GM10847 (cell line): Measurements from ENCODE around the gene RPL7A.

Source experiments
- POLR2A ChIP-seq: IDR thresholded peaks from 2 replicates; pipeline ENCODE4 v1.6.1; 2011; ENCODE audit not compliant: insufficient read length; ENCODE audit errors: extremely low read depth

The RPL7A gene

DNA sequence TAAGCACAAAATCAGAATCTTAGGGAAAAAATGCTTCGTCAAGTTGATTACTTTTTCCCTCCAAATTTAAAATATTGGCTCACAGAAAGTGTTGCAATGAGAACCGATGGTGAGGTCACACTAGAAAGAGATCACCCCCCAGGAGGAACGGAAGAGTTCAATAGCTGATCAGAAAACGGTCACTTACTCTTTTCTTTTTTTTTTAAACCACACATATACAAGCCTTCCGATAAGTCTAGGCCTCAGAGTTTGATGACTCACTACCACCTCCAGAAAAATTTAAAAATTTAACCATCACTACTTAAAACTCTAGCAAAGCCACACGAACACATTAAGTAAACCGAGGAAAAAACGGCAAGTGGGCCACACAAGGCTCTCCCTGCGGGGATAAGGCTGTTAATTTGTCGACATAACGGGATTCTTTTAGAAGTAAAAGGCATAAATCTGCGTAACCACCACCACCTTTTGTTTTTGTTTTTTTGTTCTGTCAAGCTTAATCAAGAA lies 26.6 kb downstream of the RPL7A start:
- TF ChIP-seq POLR2A: no peak

GRCh38 chr9:133375116-133375723 lies 27.2 kb downstream of the RPL7A start:
- no peak for TF ChIP-seq POLR2A

DNA sequence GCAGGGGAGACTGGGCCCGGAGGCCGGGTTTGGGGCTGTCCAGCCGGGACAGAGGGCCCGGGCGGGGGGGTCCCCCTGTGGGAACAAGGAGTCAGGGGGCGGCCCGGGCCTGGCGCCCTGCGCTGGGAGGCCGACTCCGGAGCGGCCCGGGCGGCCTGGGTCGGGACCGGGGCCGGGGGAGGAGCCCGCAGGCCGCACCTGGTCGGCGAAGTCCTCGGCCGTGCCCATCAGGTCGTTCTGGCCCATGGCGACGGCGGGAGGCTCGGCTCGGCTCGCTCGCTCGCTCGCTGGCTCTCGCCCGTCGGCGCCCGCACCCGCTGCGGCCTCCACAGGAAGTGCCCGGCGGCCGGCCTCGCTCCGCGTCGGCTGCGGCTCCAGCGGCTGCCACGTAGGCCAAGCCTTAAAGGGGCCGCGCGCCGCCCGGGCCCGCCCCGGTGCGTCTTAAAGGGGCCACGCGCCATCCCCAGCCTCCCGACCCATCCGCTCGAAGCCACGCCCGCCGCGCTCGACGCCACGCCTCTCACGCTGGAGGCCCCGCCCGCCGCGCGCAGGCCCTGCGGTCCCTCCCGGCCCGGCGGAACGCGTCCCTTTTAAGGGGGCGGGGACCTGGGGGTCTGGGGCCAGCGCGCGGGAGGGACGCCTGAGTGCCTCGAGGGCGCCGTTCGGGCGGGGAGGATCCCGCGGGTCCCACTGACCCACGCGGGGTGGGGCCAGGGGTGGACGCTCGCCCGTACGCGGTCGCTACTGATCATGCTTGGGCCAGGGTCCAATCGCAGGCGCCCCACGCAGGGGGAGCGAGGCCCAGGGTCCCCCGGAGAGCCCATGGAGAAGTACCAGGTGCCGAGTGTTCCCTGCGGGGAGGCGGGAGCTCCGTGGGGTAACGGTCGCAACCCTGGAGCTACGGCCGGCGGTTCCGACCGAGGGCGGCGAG lies 28.0 kb downstream of the RPL7A start, which contains the start of the genes STKLD1 and SURF4:
Gene STKLD1 (plus strand): TSS at position 643 of the 931 bp plus-strand sequence. CDS start 108 bp downstream, at position 751.
Gene SURF4 (minus strand): TSS at position 337 of the 931 bp plus-strand sequence. CDS start 91 bp downstream, at position 246.
- TF ChIP-seq POLR2A: peak; percentile 87

DNA sequence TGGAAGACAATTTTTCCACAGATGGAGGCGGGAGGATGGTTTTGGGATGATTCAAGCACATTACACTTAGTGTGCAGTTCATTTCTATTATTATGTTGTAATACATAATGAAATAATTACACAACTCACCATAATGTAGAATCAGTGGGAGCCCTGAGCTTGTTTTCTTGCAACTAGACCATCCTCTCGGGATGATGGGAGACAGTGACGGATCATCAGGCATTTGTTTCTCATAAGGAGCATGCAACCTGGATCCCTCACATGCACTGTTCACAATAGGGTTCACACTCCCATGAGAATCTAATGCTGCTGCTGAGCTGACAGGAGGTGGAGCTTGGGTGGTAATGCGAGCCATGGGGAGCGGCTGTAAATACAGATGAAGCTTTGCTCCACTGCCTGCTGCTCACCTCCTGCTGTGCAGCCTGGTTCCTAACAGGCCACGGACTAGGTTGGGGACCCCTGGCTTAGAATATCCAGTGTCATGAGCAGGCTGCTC lies 29.8 kb downstream of the RPL7A start:
- no peak for TF ChIP-seq POLR2A

DNA sequence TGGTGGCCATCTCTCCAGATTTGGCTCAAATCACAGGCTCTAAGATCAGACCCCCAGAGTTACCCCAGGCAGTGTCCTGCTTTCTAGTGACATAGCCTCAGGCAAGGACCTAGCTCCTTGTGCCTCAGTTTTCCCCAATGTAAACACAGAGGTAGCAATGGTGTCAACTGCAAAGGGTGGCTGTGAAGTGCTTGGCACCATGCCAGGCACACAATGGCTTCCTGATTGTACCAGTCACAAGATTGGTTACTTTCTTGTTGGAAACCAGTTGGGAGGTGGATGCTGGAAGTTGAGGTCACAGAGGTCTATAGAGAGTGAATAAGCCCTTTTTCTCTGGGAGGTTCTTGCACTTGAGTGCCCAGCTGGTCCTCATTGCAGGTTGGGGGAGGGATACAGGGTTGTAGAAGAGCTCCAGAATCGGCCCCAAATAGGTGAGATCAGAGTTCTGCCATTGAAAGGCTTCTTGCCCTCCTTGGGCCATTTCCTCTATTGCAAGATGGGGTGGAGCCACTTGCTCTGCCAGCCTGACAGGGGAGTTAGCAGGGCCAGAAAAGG lies 30.5 kb downstream of the RPL7A start:
- TF ChIP-seq POLR2A: no peak

- no peak for TF ChIP-seq POLR2A
Measured at GRCh38 chr9:133379153-133380086, 31.4 kb downstream of the RPL7A start.

DNA sequence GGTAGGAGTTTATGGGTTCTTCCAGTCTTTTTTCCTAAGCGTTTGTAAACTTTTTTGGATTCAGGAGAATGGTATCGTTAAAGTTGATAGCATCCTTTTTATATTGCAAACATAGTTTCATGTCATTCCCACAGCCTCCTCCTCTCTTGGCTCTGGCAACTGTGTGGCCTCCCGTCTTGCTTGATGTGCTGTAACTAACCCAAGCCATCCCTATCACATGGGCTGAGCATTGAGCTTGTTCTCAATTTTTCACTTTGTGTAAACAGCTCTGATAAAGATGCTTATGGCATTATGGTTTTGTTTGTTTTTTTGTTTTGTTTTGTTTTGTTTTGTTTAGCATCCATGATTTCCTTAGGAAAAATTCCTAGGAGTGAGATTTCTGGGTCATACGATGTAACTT lies 32.7 kb downstream of the RPL7A start:
- TF ChIP-seq POLR2A: no peak

DNA sequence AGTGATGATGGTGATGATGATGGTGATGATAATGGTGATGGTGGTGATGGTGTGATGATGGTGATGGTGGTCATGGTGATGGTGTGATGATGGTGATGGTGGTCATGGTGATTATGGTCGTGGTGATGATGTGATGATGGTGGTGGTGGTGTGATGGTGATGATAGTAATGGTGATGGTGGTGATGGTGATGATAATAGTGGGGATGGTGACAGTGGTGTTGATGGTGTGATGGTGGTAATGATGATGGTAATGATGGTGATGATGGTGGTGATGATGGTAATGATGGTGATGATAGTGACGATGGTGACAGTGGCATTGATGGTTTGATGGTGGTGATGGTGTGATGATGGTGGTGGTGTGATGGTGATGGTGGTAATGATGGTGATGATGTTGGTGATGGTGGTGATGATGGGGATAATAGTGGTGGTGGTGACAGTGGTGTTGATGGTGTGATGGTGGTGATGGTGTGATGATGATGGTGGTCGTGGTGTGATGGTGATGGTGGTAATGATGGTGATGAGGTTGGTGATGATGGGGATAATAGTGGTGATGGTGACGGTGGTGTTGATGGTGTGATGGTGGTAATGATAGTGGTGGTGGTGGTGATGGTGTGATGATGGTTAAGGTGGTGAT lies 34.6 kb downstream of the RPL7A start:
- no peak for TF ChIP-seq POLR2A

GRCh38 chr9:133383438-133383837 lies 35.4 kb downstream of the RPL7A start:
- no peak for TF ChIP-seq POLR2A

DNA sequence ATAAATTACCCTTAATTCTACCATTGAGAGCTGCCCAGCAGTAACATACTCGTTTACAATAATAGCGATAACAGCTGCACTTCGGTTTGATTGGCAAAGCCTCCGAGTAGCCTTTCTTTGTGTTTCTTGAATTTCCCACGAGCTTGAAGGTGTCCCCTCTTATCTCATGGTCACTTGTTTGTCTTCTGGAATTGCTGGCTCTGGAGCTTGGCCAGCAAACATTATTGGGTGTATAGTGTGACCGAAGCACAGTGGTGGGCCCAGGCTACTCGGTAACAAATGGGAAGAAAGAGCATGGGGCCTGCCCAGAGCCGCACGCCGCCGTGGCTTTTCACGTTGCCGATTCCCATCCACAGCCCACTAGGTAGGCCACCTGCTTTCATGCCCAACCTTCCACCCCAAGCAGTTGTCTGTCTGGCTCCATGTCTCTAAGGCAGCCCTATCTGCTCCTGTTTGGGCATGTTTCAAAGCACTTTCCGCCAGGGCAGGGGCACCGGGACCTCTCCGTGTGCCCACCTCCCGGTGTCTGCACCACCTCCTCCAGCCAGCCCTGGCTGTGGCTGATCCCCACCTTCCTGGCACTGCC lies 36.8 kb downstream of the RPL7A start:
- TF ChIP-seq POLR2A: no peak

GRCh38 chr9:133385452-133385851 lies 37.4 kb downstream of the RPL7A start:
- TF ChIP-seq POLR2A: no peak

- TF ChIP-seq POLR2A: no peak
Measured at GRCh38 chr9:133386338-133386737, 38.3 kb downstream of the RPL7A start.

- TF ChIP-seq POLR2A: no peak
Measured at GRCh38 chr9:133387680-133388079, 39.7 kb downstream of the RPL7A start.

- TF ChIP-seq POLR2A: no peak
Measured at GRCh38 chr9:133389025-133389557, 41.1 kb downstream of the RPL7A start.

DNA sequence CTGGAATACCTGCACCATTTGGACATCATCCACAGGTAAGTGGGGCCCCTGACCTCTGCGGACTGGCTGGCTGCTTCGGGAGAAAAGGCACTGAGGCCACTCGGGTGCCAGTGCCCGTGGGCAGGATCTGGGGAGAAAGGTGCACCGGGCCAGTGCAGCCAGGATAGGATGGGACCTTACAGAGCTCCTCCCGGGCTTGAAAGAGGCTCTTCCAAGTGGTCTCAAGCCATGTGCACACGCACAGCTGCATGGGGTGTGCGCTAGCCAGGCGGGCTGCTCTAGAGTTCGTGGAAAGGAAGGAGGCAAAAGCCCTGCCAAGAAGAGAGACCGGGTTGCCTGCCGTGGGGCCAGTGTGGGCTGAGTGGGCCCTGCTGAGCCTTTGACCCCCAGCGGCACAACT lies 41.5 kb downstream of the RPL7A start:
- no peak for TF ChIP-seq POLR2A
